HEK293 (cell line): Measurements from ENCODE around the gene SLC35A2.

ENCODE experiments used
- CTCF ChIA-PET: fragments of 350-600 bp; formaldehyde crosslinking; extraction: SDS; loops from one replicate; lab custom pipeline; 2021; ENCODE audit warnings: antibody characterized with exemption; lab: Yijun Ruan, JAX
- POLR2A ChIA-PET: fragments of 300-600 bp; formaldehyde crosslinking; extraction: SDS; loops from one replicate; lab custom pipeline; 2020; ENCODE audit warnings: antibody characterized with exemption, inconsistent platforms; lab: Yijun Ruan, JAX
- H3K27ac ChIP-seq: fragments of 200-500 bp; sonication (Bioruptor generic); 2 replicates; pipeline ENCODE4 v1.5.1; 2014; ENCODE audit warnings: low read depth, low read length, control low read depth, inconsistent platforms; ENCODE audit errors: extremely low read depth
- H3K36me3 ChIP-seq, 2 experiments: fragments of 200-500 bp in 1 of 2; sonication (Bioruptor generic) in 1 of 2; 1 replicate in 1 of 2; 2 replicates in 1 of 2; pipeline ENCODE4 v1.5.1; 2014 to 2017; ENCODE audit warnings: inconsistent platforms in 2 of 2, low read length in 2 of 2; ENCODE audit not compliant: control insufficient read depth in 2 of 2, insufficient read depth in 1 of 2
- H3K4me1 ChIP-seq: fragments of 200-500 bp; sonication (Bioruptor generic); 2 replicates; pipeline ENCODE4 v1.5.1; 2014; ENCODE audit warnings: mild to moderate bottlenecking, low read length, inconsistent platforms; ENCODE audit not compliant: control insufficient read depth, insufficient read depth
- H3K4me3 ChIP-seq: 2 replicates; pipeline ENCODE4 v1.5.1; 2011; ENCODE audit warnings: low read depth, mild to moderate bottlenecking, control low read depth, low read length, moderate library complexity
- H3K9me3 ChIP-seq: fragments of 200-500 bp; sonication (Bioruptor generic); 2 replicates; pipeline ENCODE4 v1.5.1; 2014; ENCODE audit warnings: low read depth, low read length, inconsistent platforms; ENCODE audit not compliant: control insufficient read depth, insufficient read depth
- GFI1B ChIP-seq: fragments of 450-650 bp; formaldehyde crosslinking; IDR thresholded peaks from 2 replicates; pipeline ENCODE4 v1.5.1; 2016; ENCODE audit warnings: missing biosample characterization, missing genetic modification characterization
- HOXA7 ChIP-seq: sonication (generic); formaldehyde crosslinking; IDR thresholded peaks from 2 replicates; pipeline ENCODE4 v1.8.1; 2022; ENCODE audit warnings: missing genetic modification reagents, borderline replicate concordance
- KLF1 ChIP-seq: fragments of 450-650 bp; formaldehyde crosslinking; IDR thresholded peaks from 2 replicates; pipeline ENCODE4 v1.5.1; 2016; ENCODE audit warnings: missing biosample characterization, missing genetic modification characterization
- KLF7 ChIP-seq: fragments of 450-650 bp; formaldehyde crosslinking; IDR thresholded peaks from 2 replicates; pipeline ENCODE4 v1.5.1; 2016; ENCODE audit warnings: missing biosample characterization, missing genetic modification characterization, borderline replicate concordance
- RBAK ChIP-seq: fragments of 450-650 bp; formaldehyde crosslinking; IDR thresholded peaks from 2 replicates; pipeline ENCODE4 v1.5.1; 2016; ENCODE audit warnings: missing biosample characterization, missing genetic modification characterization
- SP3 ChIP-seq: fragments of 450-650 bp; formaldehyde crosslinking; IDR thresholded peaks from 2 replicates; pipeline ENCODE4 v1.5.1; 2016; ENCODE audit warnings: missing biosample characterization, missing genetic modification characterization
- TCF7L2 ChIP-seq: IDR thresholded peaks from 2 replicates; pipeline ENCODE4 v1.6.1; 2011; ENCODE audit warnings: low read depth, mild to moderate bottlenecking, inconsistent platforms, low read length, moderate library complexity, borderline replicate concordance
- ZFP41 ChIP-seq: fragments of 450-650 bp; formaldehyde crosslinking; IDR thresholded peaks from 2 replicates; pipeline ENCODE4 v1.5.1; 2016; ENCODE audit warnings: missing biosample characterization, missing genetic modification characterization, borderline replicate concordance
- ZFP69B ChIP-seq: fragments of 450-650 bp; formaldehyde crosslinking; IDR thresholded peaks from 2 replicates; pipeline ENCODE4 v1.5.1; 2016; ENCODE audit warnings: missing biosample characterization, missing genetic modification characterization
- ZNF184 ChIP-seq: fragments of 450-650 bp; IDR thresholded peaks from 2 replicates; pipeline ENCODE4 v1.5.1; 2018; ENCODE audit warnings: missing biosample characterization, mild to moderate bottlenecking, missing genetic modification characterization
- ZNF223 ChIP-seq: fragments of 450-650 bp; formaldehyde crosslinking; IDR thresholded peaks from 2 replicates; pipeline ENCODE4 v1.5.1; 2016; ENCODE audit warnings: missing biosample characterization, missing genetic modification characterization
- ZNF394 ChIP-seq: fragments of 450-650 bp; formaldehyde crosslinking; IDR thresholded peaks from 2 replicates; pipeline ENCODE4 v1.5.1; 2016; ENCODE audit warnings: missing biosample characterization, missing genetic modification characterization, mild to moderate bottlenecking, moderate library complexity, borderline replicate concordance
- ZNF426 ChIP-seq: fragments of 450-650 bp; formaldehyde crosslinking; IDR thresholded peaks from 2 replicates; pipeline ENCODE4 v1.5.1; 2017; ENCODE audit warnings: missing biosample characterization, missing genetic modification characterization, mild to moderate bottlenecking, inconsistent platforms, moderate library complexity
- ZNF548 ChIP-seq: fragments of 450-650 bp; formaldehyde crosslinking; IDR thresholded peaks from 2 replicates; pipeline ENCODE4 v1.5.1; 2016; ENCODE audit warnings: missing biosample characterization, missing genetic modification characterization
- ZNF560 ChIP-seq: fragments of 450-650 bp; formaldehyde crosslinking; IDR thresholded peaks from 2 replicates; pipeline ENCODE4 v1.5.1; 2017; ENCODE audit warnings: missing biosample characterization, missing genetic modification characterization, borderline replicate concordance
- ZNF561 ChIP-seq: fragments of 450-650 bp; IDR thresholded peaks from 2 replicates; pipeline ENCODE4 v1.5.1; 2018; ENCODE audit warnings: missing biosample characterization, missing genetic modification characterization, borderline replicate concordance
- ZNF629 ChIP-seq: fragments of 450-650 bp; formaldehyde crosslinking; IDR thresholded peaks from 2 replicates; pipeline ENCODE4 v1.5.1; 2017; ENCODE audit warnings: missing biosample characterization, missing genetic modification characterization
- ZNF660 ChIP-seq: fragments of 450-650 bp; IDR thresholded peaks from 2 replicates; pipeline ENCODE4 v1.5.1; 2018; ENCODE audit warnings: missing biosample characterization, mild to moderate bottlenecking, missing genetic modification characterization
- ZNF76 ChIP-seq: fragments of 450-650 bp; formaldehyde crosslinking; IDR thresholded peaks from 2 replicates; pipeline ENCODE4; 2016; ENCODE audit warnings: low read depth, missing biosample characterization, missing genetic modification characterization, borderline replicate concordance
- ZNF768 ChIP-seq: fragments of 450-650 bp; formaldehyde crosslinking; IDR thresholded peaks from 2 replicates; pipeline ENCODE4 v1.5.1; 2018; ENCODE audit warnings: missing biosample characterization, mild to moderate bottlenecking, missing genetic modification characterization
- ZNF792 ChIP-seq: fragments of 450-650 bp; formaldehyde crosslinking; IDR thresholded peaks from 2 replicates; pipeline ENCODE4 v1.5.1; 2016; ENCODE audit warnings: missing biosample characterization, missing genetic modification characterization
- ZSCAN16 ChIP-seq: fragments of 450-650 bp; formaldehyde crosslinking; IDR thresholded peaks from 2 replicates; pipeline ENCODE4 v1.5.1; 2016; ENCODE audit warnings: missing biosample characterization, missing genetic modification characterization
- ZSCAN30 ChIP-seq: fragments of 450-650 bp; IDR thresholded peaks from 2 replicates; pipeline ENCODE4 v1.5.1; 2018; ENCODE audit warnings: missing biosample characterization, mild to moderate bottlenecking, missing genetic modification characterization, moderate library complexity
- TF ChIP-seq, protein P1 (sequence below): fragments of 450-650 bp; formaldehyde crosslinking; IDR thresholded peaks from 2 replicates; pipeline ENCODE4 v1.5.1; 2016; ENCODE audit warnings: missing biosample characterization, missing genetic modification characterization
- TF ChIP-seq, protein P2 (sequence below): fragments of 450-650 bp; formaldehyde crosslinking; IDR thresholded peaks from 2 replicates; pipeline ENCODE4 v1.5.1; 2017; ENCODE audit warnings: missing biosample characterization, missing genetic modification characterization
- TF ChIP-seq, protein P3 (sequence below): fragments of 450-650 bp; formaldehyde crosslinking; IDR thresholded peaks from 2 replicates; pipeline ENCODE4 v1.5.1; 2016; ENCODE audit warnings: missing biosample characterization, missing genetic modification characterization
- TF ChIP-seq, protein P4 (sequence below): fragments of 450-650 bp; formaldehyde crosslinking; IDR thresholded peaks from 2 replicates; pipeline ENCODE4 v1.5.1; 2016; ENCODE audit warnings: missing biosample characterization, missing genetic modification characterization

Gene SLC35A2

DNA sequence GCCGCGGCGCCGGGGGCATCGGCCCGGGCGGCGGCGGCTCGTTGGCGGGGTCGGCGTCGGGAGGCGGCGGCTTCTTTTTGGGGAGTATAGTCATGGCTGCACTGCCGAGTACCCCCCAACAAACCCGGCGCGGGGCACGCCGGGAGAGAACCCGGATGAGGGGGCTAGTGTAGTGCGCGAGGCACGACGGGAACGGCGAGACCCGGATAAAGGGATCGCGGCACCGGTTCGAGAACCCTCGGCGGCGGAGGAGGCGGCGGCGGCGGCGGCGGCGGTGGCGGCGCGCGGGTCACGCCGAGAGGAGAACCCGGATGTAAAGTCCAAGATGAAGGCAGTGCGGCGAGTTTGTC lies 46.0 kb upstream of the SLC35A2 start, which contains the start of gene OTUD5:
Gene OTUD5 (minus strand): TSS at position 131 of the 350 bp plus-strand sequence. CDS start 37 bp downstream, at position 94.
- Histone ChIP-seq H3K27ac (peak within 1 kb of the TSS; percentile 74), H3K4me3 (peak within 1 kb of the TSS; percentile 67), H3K9me3 (no peaks in the 10 kb centered on the region), H3K4me1 (peaks cover 3% of the 10 kb centered on the region; the same call in 1 of the 2 replicates), H3K36me3 (peaks cover 0 to 38% of the 10 kb centered on the region in 2 experiments; a peak in 1 of 3 replicates)
- ChIA-PET POLR2A (interaction anchor here (0.8 to 3.3 kb wide), 9 partner anchors 14 to 379 kb away, joined by 3 to 24 read pairs (median 8); partner anchors contain the start of genes GRIPAP1, HDAC6, KCND1 and PQBP1), CTCF (no interaction called here)
- TF ChIP-seq ZNF561 (tag by site-specific recombination) (peak; percentile 27; the same call in 1 of the 2 replicates), GFI1B (no peak), ZNF629 (tag by site-specific recombination) (no peak), RBAK (no peak), ZFP69B (tag by site-specific recombination) (no peak), ZNF394 (tag by site-specific recombination) (no peak), ZSCAN16 (tag by site-specific recombination) (no peak), ZNF76 (tag by site-specific recombination) (peak; percentile 86), ZNF223 (no peak), ZNF426 (no peak), ZNF660 (tag by site-specific recombination) (0 out of 2 replicates have a peak, but pooled peaks have one; percentile 20), ZNF560 (tag by site-specific recombination) (no peak), ZNF768 (tag by site-specific recombination) (no peak), ZSCAN30 (0 out of 2 replicates have a peak, but pooled peaks have one; percentile 19), ZNF184 (tag by site-specific recombination) (peak; percentile 46; the same call in 1 of the 2 replicates), SP3 (tag by site-specific recombination) (no peak), ZNF792 (tag by site-specific recombination) (no peak)
- TF ChIP-seq, protein P1, sequence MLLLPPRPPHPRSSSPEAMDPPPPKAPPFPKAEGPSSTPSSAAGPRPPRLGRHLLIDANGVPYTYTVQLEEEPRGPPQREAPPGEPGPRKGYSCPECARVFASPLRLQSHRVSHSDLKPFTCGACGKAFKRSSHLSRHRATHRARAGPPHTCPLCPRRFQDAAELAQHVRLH = peak; percentile 90; the same call in 1 of the 2 replicates
- TF ChIP-seq, protein P2, sequence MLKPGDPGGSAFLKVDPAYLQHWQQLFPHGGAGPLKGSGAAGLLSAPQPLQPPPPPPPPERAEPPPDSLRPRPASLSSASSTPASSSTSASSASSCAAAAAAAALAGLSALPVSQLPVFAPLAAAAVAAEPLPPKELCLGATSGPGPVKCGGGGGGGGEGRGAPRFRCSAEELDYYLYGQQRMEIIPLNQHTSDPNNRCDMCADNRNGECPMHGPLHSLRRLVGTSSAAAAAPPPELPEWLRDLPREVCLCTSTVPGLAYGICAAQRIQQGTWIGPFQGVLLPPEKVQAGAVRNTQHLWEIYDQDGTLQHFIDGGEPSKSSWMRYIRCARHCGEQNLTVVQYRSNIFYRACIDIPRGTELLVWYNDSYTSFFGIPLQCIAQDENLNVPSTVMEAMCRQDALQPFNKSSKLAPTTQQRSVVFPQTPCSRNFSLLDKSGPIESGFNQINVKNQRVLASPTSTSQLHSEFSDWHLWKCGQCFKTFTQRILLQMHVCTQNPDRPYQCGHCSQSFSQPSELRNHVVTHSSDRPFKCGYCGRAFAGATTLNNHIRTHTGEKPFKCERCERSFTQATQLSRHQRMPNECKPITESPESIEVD (tag by site-specific recombination) = no peak

DNA sequence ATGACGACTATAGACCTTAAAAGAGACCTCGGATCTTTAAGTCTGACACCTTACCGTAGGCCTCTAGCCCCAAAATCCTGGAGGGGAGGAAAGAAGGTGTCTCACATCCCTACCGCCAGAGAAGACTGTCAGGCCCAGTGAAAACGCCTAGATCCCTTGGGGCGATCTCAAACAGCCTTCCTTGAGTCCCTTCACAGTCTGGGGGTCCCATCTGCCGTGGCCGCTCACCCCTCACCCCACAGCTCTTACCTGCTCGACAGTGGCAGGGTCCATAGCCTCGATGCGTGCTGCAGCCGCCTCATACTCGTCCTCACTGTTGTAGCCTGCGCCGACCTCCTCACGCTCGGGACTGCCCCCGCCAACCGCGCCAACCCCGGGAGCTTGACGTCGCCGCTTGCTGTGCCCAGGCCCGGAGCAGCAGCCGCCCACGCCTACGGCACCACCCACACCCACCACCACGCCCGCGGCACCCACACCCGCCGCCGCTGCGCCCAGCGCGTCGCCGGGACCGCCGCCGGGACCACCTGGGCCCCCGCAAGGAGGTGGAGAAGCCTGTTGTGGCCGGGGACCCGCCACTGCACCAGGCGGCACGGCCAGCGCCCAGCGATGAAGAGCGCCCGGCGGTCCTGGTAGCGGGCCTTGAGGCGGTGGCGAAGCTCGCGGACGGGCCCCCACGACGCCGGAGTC lies 45.4 kb upstream of the SLC35A2 start:
- ChIA-PET POLR2A (interaction anchor here (2.5 to 3.3 kb wide), 2 partner anchors 86 to 220 kb away, joined by 8 to 24 read pairs; partner anchors contain the start of gene TFE3), CTCF (interaction anchor here (0.5 to 1.4 kb wide), 2 partner anchors 11 to 358 kb away, joined by 6 to 8 read pairs; no protein-coding TSS in a partner anchor)
- Histone ChIP-seq H3K4me3 (peak overlapping the region; percentile 67), H3K4me1 (peaks cover 3% of the 10 kb centered on the region; the same call in 1 of the 2 replicates), H3K9me3 (no peaks in the 10 kb centered on the region), H3K36me3 (peaks cover 0 to 40% of the 10 kb centered on the region in 2 experiments; a peak in 2 of 3 replicates), H3K27ac (peak overlapping the region; percentile 74)
- no peak for TF ChIP-seq TCF7L2
- TF ChIP-seq ZNF223 = no peak
- TF ChIP-seq KLF1 (tag by site-specific recombination) = peak; percentile 65
- TF ChIP-seq HOXA7 (CRISPR knock-in tag) = no peak
- no peak for TF ChIP-seq KLF7 (tag by site-specific recombination)
- TF ChIP-seq, protein P3, sequence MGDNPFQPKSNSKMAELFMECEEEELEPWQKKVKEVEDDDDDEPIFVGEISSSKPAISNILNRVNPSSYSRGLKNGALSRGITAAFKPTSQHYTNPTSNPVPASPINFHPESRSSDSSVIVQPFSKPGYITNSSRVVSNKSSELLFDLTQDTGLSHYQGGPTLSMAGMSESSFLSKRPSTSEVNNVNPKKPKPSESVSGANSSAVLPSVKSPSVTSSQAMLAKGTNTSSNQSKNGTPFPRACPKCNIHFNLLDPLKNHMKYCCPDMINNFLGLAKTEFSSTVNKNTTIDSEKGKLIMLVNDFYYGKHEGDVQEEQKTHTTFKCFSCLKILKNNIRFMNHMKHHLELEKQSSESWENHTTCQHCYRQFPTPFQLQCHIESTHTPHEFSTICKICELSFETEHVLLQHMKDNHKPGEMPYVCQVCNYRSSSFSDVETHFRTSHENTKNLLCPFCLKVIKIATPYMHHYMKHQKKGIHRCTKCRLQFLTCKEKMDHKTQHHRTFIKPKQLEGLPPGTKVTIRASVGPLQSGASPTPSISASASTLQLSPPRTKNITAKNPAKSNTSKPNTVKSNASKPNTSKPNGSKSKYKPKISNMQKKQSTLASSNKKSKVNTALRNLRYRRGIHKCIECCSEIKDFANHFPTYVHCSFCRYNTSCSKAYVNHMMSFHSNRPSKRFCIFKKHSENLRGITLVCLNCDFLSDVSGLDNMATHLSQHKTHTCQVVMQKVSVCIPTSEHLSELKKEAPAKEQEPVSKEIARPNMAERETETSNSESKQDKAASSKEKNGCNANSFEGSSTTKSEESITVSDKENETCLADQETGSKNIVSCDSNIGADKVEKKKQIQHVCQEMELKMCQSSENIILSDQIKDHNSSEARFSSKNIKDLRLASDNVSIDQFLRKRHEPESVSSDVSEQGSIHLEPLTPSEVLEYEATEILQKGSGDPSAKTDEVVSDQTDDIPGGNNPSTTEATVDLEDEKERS (tag by site-specific recombination) = no peak
- TF ChIP-seq, protein P4, sequence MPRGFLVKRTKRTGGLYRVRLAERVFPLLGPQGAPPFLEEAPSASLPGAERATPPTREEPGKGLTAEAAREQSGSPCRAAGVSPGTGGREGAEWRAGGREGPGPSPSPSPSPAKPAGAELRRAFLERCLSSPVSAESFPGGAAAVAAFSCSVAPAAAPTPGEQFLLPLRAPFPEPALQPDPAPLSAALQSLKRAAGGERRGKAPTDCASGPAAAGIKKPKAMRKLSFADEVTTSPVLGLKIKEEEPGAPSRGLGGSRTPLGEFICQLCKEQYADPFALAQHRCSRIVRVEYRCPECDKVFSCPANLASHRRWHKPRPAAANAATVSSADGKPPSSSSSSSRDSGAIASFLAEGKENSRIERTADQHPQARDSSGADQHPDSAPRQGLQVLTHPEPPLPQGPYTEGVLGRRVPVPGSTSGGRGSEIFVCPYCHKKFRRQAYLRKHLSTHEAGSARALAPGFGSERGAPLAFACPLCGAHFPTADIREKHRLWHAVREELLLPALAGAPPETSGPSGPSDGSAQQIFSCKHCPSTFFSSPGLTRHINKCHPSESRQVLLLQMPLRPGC = no peak
- no peak for TF ChIP-seq ZNF548 (tag by site-specific recombination)
- no peak for TF ChIP-seq ZSCAN16 (tag by site-specific recombination)
- no peak for TF ChIP-seq ZFP41
